ENCODE data around the gene DDX49.

Gene DDX49

DNA sequence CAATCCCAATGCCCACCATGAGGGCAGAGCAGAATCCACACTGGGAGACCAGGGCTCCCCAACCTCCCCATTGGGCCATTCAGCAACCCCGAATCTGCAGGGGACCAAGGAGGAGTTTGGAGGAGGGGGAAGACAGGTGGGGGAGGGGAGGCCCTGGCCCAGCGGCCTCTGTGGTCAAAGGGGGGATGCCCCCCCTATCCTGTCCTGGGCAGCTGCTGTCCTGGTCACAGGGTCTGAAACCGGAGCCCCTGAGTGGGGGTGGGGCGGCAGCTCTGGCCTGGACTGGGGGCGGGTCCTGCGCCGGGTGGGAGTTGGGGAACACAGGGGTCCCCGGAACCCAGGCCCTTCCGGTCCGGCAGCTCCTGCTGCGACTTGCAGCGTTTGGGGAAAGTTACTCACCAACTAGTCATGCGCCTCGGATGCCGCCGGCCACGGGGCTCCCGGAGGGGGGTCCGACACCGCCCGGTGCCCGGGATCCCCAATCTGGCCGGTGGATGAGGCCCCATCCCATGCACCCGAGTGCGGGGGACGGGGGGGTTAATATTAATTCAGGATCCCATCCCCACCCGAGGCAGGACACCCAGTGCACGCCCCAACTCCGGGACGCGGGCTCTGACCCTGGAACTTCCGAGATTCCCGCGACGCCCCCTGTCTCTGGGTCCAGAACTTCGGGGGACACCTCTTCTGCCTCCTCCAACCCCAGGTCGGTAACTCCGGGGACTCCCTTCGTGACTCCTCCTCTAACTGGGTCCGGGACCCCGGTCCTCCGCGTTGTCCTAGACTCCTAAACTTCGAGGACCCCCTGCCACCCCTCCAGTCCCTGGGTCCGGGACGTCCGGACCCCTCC lies 20.6 kb downstream of the DDX49 start:
- TF ChIP-seq, protein P1, sequence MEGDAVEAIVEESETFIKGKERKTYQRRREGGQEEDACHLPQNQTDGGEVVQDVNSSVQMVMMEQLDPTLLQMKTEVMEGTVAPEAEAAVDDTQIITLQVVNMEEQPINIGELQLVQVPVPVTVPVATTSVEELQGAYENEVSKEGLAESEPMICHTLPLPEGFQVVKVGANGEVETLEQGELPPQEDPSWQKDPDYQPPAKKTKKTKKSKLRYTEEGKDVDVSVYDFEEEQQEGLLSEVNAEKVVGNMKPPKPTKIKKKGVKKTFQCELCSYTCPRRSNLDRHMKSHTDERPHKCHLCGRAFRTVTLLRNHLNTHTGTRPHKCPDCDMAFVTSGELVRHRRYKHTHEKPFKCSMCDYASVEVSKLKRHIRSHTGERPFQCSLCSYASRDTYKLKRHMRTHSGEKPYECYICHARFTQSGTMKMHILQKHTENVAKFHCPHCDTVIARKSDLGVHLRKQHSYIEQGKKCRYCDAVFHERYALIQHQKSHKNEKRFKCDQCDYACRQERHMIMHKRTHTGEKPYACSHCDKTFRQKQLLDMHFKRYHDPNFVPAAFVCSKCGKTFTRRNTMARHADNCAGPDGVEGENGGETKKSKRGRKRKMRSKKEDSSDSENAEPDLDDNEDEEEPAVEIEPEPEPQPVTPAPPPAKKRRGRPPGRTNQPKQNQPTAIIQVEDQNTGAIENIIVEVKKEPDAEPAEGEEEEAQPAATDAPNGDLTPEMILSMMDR (conservative IDR thresholded peaks at IDR 0.05; ENCODE audit: low read depth, low read length): peak; percentile 4
- no peak for DNase-seq (ENCODE audit: low read depth)
- peak overlapping the region; percentile 91 for H3K4me3 ChIP-seq (ENCODE audit: low read length)

DNA sequence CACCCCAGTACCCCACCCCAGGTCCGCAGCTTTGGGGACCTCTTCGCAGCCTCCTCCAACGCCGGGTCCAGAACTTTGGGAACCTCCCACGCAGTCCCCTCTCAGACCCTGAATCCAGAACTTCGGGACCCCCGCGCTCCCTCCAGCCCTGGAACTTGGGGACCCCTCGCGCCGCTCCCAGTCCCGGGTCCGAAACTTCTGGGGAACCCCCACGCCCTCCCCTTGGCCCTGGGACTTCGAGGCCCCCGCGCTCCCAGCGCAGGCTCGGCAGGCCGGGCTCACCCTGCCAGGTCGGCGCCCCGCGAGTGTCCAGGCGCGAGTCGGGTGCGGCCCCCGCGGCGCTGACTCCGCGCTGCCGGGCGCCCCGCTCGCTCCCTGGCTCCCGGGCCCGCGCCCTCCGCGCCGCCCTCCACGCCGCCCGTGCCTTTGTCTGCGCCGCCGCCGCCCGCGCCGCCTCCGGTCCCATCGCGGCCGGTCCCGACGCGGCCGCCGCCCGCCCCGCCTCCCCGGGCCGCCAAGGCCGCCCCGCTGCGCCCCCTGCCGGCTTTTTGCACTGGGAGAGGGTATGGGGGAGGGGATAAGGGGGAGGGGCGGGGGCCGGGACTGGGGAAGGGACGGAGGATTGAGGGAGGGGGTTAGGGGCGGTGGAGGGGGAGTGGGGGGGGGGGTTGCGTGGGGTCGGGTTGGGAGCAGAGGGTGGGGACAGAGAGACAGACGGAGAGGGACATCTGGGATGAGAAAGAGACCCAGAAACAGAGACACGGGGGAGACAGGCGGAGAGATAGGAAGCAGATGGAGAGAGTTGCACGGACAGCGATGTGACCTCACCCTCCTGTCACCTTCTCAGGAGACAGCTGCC lies 21.5 kb downstream of the DDX49 start, which contains the start of gene HOMER3:
Gene HOMER3, minus strand, starts transcription at position 449 of the 859 bp plus-strand sequence. CDS start 2,235 bp downstream, outside the sequence.
- H3K4me3 ChIP-seq (ENCODE audit: low read length): peak within 1 kb of the TSS; percentile 91
- no peak for DNase-seq (ENCODE audit: low read depth)
- TF ChIP-seq, protein P1 (conservative IDR thresholded peaks at IDR 0.05; ENCODE audit: low read depth, low read length): peak; percentile 26

DNA sequence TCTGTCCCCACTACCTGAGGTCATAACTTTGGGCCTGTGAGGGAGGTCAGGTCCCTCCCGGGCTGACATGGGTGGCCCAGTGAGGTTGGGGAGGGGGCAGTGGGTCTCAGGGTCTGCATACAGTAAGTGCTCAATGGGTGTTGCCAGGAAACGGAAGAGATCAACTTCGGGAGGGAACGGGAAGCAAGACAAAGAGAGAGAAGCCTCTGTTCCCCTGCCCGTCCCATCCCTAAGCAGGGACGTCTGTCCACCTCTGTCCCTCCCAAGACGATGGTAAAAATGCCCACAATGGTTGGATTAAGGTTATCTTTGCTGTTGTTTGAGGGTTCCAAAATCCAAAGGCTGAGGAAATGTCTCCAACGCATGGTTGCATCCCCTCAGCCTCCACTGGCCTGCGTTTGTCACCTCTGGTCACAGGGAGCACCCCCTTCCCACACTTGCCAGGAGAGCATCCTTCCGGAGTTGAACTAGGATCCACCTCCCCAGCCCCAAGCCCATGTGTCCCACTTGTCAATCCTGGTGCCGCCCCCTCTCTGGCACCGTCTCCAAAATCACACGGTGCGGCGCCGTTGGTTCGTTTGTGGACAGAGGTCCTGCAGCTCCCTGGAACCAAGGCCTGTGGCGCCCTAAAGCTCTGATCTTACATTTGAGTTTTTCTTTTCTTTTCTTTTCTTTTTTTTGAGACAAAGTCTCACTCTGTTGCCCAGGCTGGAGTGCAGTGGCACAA lies 22.3 kb downstream of the DDX49 start:
- no peak for DNase-seq (ENCODE audit: low read depth)
- H3K4me3 ChIP-seq (ENCODE audit: low read length): peak overlapping the region; percentile 35
- TF ChIP-seq, protein P1 (conservative IDR thresholded peaks at IDR 0.05; ENCODE audit: low read depth, low read length): no peak

DNA sequence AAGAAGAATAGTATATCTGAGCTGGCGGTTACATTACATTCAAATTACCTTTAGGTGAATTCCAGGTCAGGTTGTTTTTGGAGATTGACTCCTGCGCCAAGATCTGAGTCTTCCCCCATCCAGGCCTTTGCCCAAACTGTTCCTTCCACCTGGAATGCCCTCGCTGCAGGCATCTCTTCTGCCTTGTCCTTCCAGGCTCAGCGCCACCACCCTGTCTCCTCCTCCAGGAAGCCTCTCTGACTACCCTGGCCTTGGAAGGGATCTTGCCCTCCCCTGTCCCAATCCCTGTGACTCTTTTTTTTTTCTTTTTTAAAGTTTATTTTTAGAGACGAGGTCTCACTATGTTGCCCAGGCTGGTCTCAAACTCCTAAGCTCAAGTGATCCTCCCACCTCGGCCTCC lies 23.2 kb downstream of the DDX49 start:
- H3K4me3 ChIP-seq (ENCODE audit: low read length): no peak overlapping the region
- TF ChIP-seq, protein P1 (conservative IDR thresholded peaks at IDR 0.05; ENCODE audit: low read depth, low read length): no peak
- no peak for DNase-seq (ENCODE audit: low read depth)

DNA sequence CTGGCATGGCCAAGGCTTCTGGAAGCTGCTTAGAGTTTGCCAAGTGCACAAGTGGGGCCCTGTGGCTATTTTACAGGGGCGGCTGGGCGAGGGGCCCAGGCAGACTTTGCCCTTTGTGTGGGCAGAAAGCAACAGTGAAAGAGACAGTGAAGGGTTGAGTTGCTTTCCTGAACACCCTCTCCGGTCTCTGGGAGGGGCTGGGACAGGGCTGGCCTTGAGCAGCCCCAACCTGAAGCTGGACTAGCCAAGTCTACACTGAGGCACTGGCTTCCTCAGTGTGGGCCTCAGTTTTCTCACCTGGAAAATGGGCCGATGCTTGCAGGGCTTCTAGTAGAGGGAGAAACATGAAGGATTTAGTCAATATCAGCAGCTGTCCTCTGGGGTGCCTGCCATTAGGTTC lies 23.9 kb downstream of the DDX49 start:
- TF ChIP-seq, protein P1 (conservative IDR thresholded peaks at IDR 0.05; ENCODE audit: low read depth, low read length): no peak
- H3K4me3 ChIP-seq (ENCODE audit: low read length): no peak overlapping the region
- no peak for DNase-seq (ENCODE audit: low read depth)

DNA sequence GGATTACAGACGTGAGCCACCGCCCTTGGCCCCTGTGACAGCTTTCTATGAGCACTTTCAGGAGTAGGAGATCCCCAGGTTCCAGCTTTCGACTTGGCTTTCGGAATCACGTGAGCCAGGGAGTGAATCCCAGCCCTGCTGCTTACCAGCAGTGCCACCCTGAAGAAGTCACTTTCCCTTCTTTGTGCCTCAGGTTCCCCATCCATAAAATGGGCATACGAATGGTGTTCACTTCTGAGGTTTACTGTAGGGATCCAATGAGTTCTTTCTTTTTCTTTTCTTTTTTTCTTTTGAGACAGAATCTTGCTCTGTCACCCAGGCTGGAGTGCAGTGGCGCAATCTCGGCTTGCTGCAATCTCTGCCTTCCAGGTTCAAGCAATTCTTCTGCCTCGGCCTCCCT lies 25.8 kb downstream of the DDX49 start:
- TF ChIP-seq, protein P1 (conservative IDR thresholded peaks at IDR 0.05; ENCODE audit: low read depth, low read length): no peak
- no peak overlapping the region for H3K4me3 ChIP-seq (ENCODE audit: low read length)
- DNase-seq (ENCODE audit: low read depth): no peak

All from retinal pigment epithelial cell (primary cell).